ENCODE results near the gene DHRS3.

- TF ChIP-seq POLR2A (IDR thresholded peaks at IDR 0.05; ENCODE audit: low read depth, low read length) (no peak), MAX (IDR thresholded peaks at IDR 0.05; ENCODE audit: insufficient read depth, insufficient read length) (no peak), CTCF (IDR thresholded peaks at IDR 0.05; ENCODE audit: extremely low read depth in 1 of 2, insufficient read depth in 1 of 2, low read depth in 1 of 2, low read length in 2 of 2) (no peak), EZH2 (IDR thresholded peaks at IDR 0.05; ENCODE audit: borderline replicate concordance, low read depth, low read length, severe bottlenecking) (no peak), GATA2 (IDR thresholded peaks at IDR 0.05; ENCODE audit: insufficient read depth, insufficient read length, low read depth, low read length) (no peak), MYC (IDR thresholded peaks at IDR 0.05; ENCODE audit: low read depth, low read length) (no peak), FOS (IDR thresholded peaks at IDR 0.05; ENCODE audit: borderline replicate concordance, insufficient read depth, low read length) (no peak), POLR2AphosphoS5 (IDR thresholded peaks at IDR 0.05; ENCODE audit: insufficient read depth, low read depth, low read length) (no peak)
Observed at GRCh38 chr1:12599657-12600056, 18.4 kb downstream of the DHRS3 start.
